Omental fat pad (tissue), 4 donors: Measurements from ENCODE around the gene LAPTM4A. TPM values are rescaled to one million over a fixed set of nuclear protein-coding genes. Genes with fewer than 3 reads are reported as not detected.
"Not testable (repeated sequence)": the region's sequence is repeated elsewhere in the genome, so short reads cannot be mapped to it uniquely, and the experiment has no call there.

ENCODE experiments used
- ATAC-seq: fragments of 150-250 bp; one replicate; pipeline ENCODE4 v1.9.1; 2016; ENCODE audit warnings: mild to moderate bottlenecking, moderate library complexity; ENCODE audit not compliant: low FRiP score
- DNase-seq: peaks from one replicate; pipeline ENCODE4 v3.0.0-alpha.2; 2019; ENCODE audit warnings: low spot score
- CTCF ChIP-seq, 3 donors: fragments of 450-650 bp; IDR thresholded peaks; one replicate each; pipeline ENCODE4 v1.5.1; 2016 to 2017; ENCODE audit warnings: antibody characterized with exemption in 3 of 3, mild to moderate bottlenecking in 3 of 3, moderate library complexity in 2 of 3
- total RNA-seq, 4 donors: library from RNA; depleted of rRNA; stranded (reverse); fragments of >200 nt; gene quantifications; one replicate each; pipeline ENCODE4 v1.1.0, GENCODE V29; 2016

Gene LAPTM4A
- total RNA-seq, 4 donors from 2014 or later, result 174 to 306 (median 225) TPM

- DNase-seq (no peak), ATAC-seq (no peak)
- no peak for TF ChIP-seq CTCF (IDR thresholded peaks at IDR 0.05)
These were observed 30.4 kb upstream of the LAPTM4A start for GRCh38 chr2:20081841-20082240.

GRCh38 chr2:20080839-20081415 lies 29.5 kb upstream of the LAPTM4A start:
- no peak for TF ChIP-seq CTCF (IDR thresholded peaks at IDR 0.05)
- DNase-seq, result no peak
- no peak for ATAC-seq

GRCh38 chr2:20080428-20080827 lies 29.0 kb upstream of the LAPTM4A start:
- no peak for TF ChIP-seq CTCF (IDR thresholded peaks at IDR 0.05)
- DNase-seq (no peak), ATAC-seq (no peak)

- TF ChIP-seq CTCF (IDR thresholded peaks at IDR 0.05), result no peak
- ATAC-seq, result no peak
- no peak for DNase-seq
These were observed 28.2 kb upstream of the LAPTM4A start for GRCh38 chr2:20079546-20080115.

GRCh38 chr2:20077411-20077940 lies 26.0 kb upstream of the LAPTM4A start:
- no peak for TF ChIP-seq CTCF (IDR thresholded peaks at IDR 0.05)
- DNase-seq (no peak), ATAC-seq (no peak)

- TF ChIP-seq CTCF (IDR thresholded peaks at IDR 0.05), result no peak
- DNase-seq, result no peak
- ATAC-seq, result no peak
These were observed 25.3 kb upstream of the LAPTM4A start for GRCh38 chr2:20076757-20077156.

GRCh38 chr2:20074901-20075300 lies 23.5 kb upstream of the LAPTM4A start:
- TF ChIP-seq CTCF (IDR thresholded peaks at IDR 0.05), result no peak
- DNase-seq (no peak), ATAC-seq (no peak)

GRCh38 chr2:20074046-20074648 lies 22.7 kb upstream of the LAPTM4A start:
- not testable (repeated sequence) for ATAC-seq, DNase-seq
